HEK293T (cell line): Measurements from ENCODE around the gene NR2C2.

Experiments used
- CTCF ChIA-PET: fragments of 350-600 bp; formaldehyde crosslinking; extraction: SDS; loops from one replicate; lab custom pipeline; 2021; ENCODE audit warnings: antibody characterized with exemption, inconsistent platforms; lab: Yijun Ruan, JAX
- POLR2A ChIA-PET: fragments of 350-600 bp; formaldehyde crosslinking; extraction: SDS; loops from one replicate; lab custom pipeline; 2020; ENCODE audit warnings: antibody characterized with exemption, inconsistent platforms; lab: Yijun Ruan, JAX
- DNase-seq: peaks from one replicate; pipeline ENCODE4 v3.0.0; 2012; ENCODE audit warnings: mixed read lengths; ENCODE audit errors: extremely low spot score
- ARNT ChIP-seq: fragments of 450-650 bp; IDR thresholded peaks from 2 replicates; pipeline ENCODE4 v1.6.1; 2017; ENCODE audit warnings: mild to moderate bottlenecking
- BHLHE40 ChIP-seq: fragments of 450-650 bp; IDR thresholded peaks from 2 replicates; pipeline ENCODE4 v1.6.1; 2016; ENCODE audit warnings: mild to moderate bottlenecking, moderate library complexity, borderline replicate concordance
- CTBP1 ChIP-seq: fragments of 450-650 bp; IDR thresholded peaks from 2 replicates; pipeline ENCODE4 v1.6.1; 2016; ENCODE audit warnings: borderline replicate concordance
- ELF4 ChIP-seq: fragments of 450-650 bp; IDR thresholded peaks from 2 replicates; pipeline ENCODE4 v1.6.1; 2017; ENCODE audit warnings: antibody characterized with exemption
- FOXA1 ChIP-seq: fragments of 450-650 bp; IDR thresholded peaks from 2 replicates; pipeline ENCODE4 v1.6.1; 2016; ENCODE audit warnings: mild to moderate bottlenecking
- FOXK2 ChIP-seq: fragments of 450-650 bp; IDR thresholded peaks from 2 replicates; pipeline ENCODE4 v1.6.1; 2016; ENCODE audit warnings: mild to moderate bottlenecking
- FOXM1 ChIP-seq: fragments of 450-650 bp; IDR thresholded peaks from 2 replicates; pipeline ENCODE4 v1.6.1; 2017; ENCODE audit warnings: mild to moderate bottlenecking, borderline replicate concordance
- HDGF ChIP-seq: fragments of 450-650 bp; IDR thresholded peaks from 2 replicates; pipeline ENCODE4 v1.6.1; 2017; ENCODE audit warnings: antibody characterized with exemption, borderline replicate concordance
- L3MBTL2 ChIP-seq: fragments of 450-650 bp; conservative IDR thresholded peaks from 2 replicates; pipeline ENCODE4 v1.6.1; 2016; ENCODE audit warnings: mild to moderate bottlenecking
- LEF1 ChIP-seq: fragments of 450-650 bp; IDR thresholded peaks from 2 replicates; pipeline ENCODE4 v1.6.1; 2017; ENCODE audit warnings: mild to moderate bottlenecking, borderline replicate concordance
- NFRKB ChIP-seq: fragments of 450-650 bp; IDR thresholded peaks from 2 replicates; pipeline ENCODE4 v1.6.1; 2016; ENCODE audit warnings: mild to moderate bottlenecking, moderate library complexity
- SP1 ChIP-seq: fragments of 450-650 bp; IDR thresholded peaks from 2 replicates; pipeline ENCODE4 v1.6.1; 2017
- SUZ12 ChIP-seq: fragments of 450-650 bp; IDR thresholded peaks from 2 replicates; pipeline ENCODE4 v1.6.1; 2016; ENCODE audit warnings: mild to moderate bottlenecking
- TARDBP ChIP-seq: fragments of 450-650 bp; IDR thresholded peaks from 2 replicates; pipeline ENCODE4 v1.6.1; 2016
- ZNF384 ChIP-seq: fragments of 450-650 bp; IDR thresholded peaks from 2 replicates; pipeline ENCODE4 v1.6.1; 2016
- TF ChIP-seq, protein P1 (sequence below): fragments of 450-650 bp; IDR thresholded peaks from 2 replicates; pipeline ENCODE4 v1.6.1; 2016

The NR2C2 gene

DNA sequence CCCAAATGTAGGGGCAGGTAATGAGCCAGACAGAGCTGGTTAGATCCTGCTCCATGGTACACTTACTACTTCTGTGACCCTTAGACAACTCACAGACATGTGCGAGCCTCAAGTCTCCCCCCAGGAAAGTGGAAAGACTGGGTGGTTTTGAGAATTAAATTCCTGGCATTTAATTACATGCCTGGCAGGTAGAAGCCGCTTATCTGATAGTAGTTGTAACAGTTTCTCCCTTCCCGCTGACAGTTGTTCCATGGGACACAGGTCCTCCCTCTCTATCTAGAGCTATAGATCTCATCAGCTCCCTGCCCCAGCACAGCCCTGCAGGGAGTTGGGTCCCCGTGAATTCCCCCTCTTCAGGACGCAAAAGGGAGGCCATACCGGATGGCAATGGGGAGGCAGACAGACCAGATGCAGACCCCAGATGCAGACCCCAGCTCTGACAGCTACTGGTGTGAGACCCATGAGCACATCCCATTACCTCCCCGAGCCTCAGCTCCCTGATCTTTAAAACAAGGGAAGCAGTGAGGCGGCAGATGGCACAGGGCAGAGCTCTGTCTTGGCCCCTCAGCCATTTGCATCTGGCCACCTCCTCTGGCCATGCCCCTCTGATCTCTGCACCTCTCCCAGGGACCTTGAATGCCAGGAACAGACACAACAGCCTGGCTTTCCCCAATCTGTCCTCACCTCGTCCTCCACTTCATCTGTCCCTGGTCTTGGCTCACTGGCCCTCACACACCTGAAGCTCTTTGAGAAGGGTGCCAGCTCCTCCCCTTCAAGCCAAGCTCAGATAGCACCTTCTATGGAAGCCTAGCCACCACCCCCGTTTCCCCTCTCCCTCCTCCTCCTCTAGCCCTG, 34.1 kb upstream of the NR2C2 start:
- DNase-seq, result no peak
- ChIA-PET POLR2A (interaction anchor here (0.6 to 1.4 kb wide), 2 partner anchors 120 to 152 kb away, joined by 3 read pairs; partner anchors contain the start of gene MRPS25), CTCF (interaction anchor here (0.6 to 1.7 kb wide), 7 partner anchors 8 to 125 kb away, joined by 3 to 9 read pairs (median 5); no protein-coding TSS in a partner anchor)
- no peak for TF ChIP-seq LEF1
- no peak for TF ChIP-seq SP1
- no peak for TF ChIP-seq ELF4
- TF ChIP-seq TARDBP, result no peak
- TF ChIP-seq HDGF, result no peak
- no peak for TF ChIP-seq CTBP1

DNA sequence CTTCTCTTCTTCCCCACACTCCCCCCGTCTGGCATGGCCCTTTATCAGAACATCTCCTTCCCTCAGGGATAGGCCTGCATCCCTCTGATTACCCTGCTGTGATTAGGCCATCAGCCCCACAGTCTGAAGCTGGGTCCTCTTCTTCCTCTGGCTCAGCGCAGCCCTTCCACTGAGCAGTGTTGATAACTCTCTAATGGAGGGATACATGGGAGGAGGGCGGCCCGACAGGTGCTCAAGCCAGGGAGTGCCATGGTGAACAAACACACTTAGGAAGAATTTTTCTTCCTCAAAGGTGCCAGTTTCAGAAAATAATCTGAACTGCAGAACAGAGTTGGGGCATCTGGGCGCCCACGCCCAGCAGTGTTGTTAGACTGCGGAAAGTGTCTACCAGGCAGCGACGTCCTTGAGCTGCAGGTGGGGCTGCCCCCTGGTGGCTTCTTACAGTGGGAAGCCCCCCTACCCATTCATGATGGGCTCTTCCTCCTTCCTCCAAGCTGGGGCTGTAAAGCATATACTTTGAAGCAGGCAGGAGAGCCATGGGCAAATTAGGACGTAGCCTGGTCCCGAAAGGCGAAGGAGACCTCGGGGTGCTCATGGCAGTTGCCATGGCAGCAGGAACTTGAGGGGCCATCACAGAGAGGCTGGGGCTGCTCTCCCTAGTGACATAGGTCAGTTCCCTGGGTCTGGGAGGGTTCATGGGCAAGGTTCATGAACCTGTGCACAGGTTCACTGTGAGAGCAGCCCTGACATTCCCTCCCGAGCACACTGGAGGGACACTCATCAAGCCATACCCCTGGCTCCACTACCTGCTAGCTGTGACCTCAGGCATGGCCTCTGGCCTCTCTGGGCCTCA, 33.2 kb upstream of the NR2C2 start:
- TF ChIP-seq TARDBP (no peak), FOXA1 (no peak), HDGF (no peak), SP1 (no peak), ELF4 (no peak), CTBP1 (no peak), ARNT (no peak), NFRKB (no peak), SUZ12 (no peak), FOXM1 (no peak), BHLHE40 (no peak)
- TF ChIP-seq, protein P1, sequence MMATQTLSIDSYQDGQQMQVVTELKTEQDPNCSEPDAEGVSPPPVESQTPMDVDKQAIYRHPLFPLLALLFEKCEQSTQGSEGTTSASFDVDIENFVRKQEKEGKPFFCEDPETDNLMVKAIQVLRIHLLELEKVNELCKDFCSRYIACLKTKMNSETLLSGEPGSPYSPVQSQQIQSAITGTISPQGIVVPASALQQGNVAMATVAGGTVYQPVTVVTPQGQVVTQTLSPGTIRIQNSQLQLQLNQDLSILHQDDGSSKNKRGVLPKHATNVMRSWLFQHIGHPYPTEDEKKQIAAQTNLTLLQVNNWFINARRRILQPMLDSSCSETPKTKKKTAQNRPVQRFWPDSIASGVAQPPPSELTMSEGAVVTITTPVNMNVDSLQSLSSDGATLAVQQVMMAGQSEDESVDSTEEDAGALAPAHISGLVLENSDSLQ, result no peak
- ChIA-PET POLR2A (no interaction called here), CTCF (interaction anchor here (0.6 to 0.7 kb wide), 2 partner anchors 75 to 126 kb away, joined by 4 to 6 read pairs; no protein-coding TSS in a partner anchor)
- no peak for DNase-seq

DNA sequence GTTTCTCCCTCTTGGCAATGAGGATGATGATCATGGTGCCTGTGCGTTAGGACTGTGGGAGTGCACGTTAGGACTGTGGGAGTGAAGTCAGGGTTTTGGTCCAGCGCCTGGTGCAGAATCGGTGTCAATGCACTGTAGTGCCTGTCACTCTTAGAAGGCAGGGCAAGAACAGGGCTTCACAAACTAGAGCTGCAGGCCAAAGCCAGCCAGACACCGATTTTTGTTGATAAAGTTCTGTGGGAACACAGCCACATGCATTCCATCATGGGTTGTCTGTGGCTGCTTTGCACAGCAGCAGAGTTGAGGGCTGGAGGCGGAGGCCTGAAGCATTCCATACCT, 32.6 kb upstream of the NR2C2 start:
- DNase-seq, result no peak
- ChIA-PET CTCF (interaction anchor here (0.9 kb wide), 1 partner anchor 134 kb away, joined by 3 read pairs; no protein-coding TSS in a partner anchor), POLR2A (no interaction called here)
- TF ChIP-seq L3MBTL2, result no peak
- TF ChIP-seq BHLHE40, result no peak
- TF ChIP-seq SP1, result no peak
- no peak for TF ChIP-seq TARDBP
- no peak for TF ChIP-seq FOXM1
- TF ChIP-seq ZNF384, result no peak
- no peak for TF ChIP-seq LEF1
- no peak for TF ChIP-seq HDGF
- no peak for TF ChIP-seq NFRKB
- no peak for TF ChIP-seq ELF4
- no peak for TF ChIP-seq ARNT
- no peak for TF ChIP-seq FOXA1
- TF ChIP-seq, protein P1, result no peak
- TF ChIP-seq SUZ12, result no peak
- no peak for TF ChIP-seq CTBP1

DNA sequence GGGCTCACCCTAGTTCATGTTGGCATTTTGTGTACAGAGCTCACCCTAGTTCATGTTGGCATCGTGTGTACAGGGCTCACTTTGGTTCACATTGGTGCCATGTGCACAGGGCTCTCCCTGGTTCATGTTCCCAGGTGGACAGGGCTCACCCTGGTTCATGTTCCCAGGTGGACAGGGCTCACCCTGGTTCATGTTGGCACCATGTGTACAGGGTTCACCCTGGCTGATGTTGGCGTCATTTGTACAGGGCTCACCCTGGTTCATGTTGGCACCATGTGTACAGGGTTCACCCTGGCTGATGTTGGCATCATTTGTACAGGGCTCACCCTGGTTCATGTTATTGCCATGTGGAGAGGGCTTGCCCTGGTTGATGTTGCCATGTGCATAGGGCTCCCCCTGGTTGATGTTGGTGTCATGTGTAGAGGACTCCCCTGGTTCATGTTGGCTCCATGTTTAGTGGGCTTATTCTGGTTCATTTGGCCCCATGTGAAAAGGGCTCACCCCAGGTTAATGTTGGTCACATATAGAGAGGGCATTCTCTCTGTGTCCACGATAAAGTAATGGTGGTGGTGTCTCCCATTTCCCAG, 31.7 kb upstream of the NR2C2 start:
- ChIA-PET POLR2A (no interaction called here), CTCF (interaction anchor here (0.9 to 1.0 kb wide), 2 partner anchors 135 to 293 kb away, joined by 3 read pairs; no protein-coding TSS in a partner anchor)
- no peak for TF ChIP-seq CTBP1
- TF ChIP-seq SUZ12, result no peak
- no peak for TF ChIP-seq FOXM1
- no peak for TF ChIP-seq NFRKB
- TF ChIP-seq ZNF384, result no peak
- no peak for TF ChIP-seq L3MBTL2
- TF ChIP-seq, protein P1, result no peak
- TF ChIP-seq BHLHE40, result no peak
- TF ChIP-seq FOXA1, result no peak
- no peak for TF ChIP-seq TARDBP
- TF ChIP-seq ARNT, result no peak
- no peak for TF ChIP-seq FOXK2
- no peak for TF ChIP-seq SP1
- no peak for TF ChIP-seq HDGF
- no peak for TF ChIP-seq ELF4
- no peak for TF ChIP-seq LEF1
- DNase-seq, result no peak

DNA sequence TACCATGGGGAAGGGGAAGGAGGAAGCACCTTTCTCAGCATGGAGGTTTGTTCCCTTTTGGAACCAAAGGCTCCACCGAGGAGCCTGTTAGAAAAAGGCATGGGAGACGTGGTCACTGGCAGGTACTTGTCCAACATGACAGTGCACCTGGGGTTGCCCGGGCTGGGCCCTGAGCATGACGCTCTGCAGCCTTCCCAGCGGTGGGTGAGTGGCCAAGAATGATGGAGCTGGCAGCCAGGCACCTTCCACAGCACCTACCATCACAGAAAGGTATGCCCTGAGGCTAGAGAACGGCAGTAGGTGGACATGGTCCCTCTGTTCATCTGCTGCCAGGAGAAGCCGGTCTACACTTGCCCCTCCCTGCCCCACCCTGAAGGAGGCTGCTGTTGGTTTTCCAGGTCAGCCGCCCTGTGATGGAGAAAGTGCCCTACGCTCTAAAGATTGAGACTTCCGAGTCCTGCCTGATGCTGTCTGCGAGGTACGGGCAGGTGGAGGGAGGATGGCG, 29.0 kb upstream of the NR2C2 start:
- CTCF ChIA-PET, result no interaction called here

More for the DNA sequence above, 29.0 kb upstream of the NR2C2 start:
- no peak for DNase-seq
- TF ChIP-seq FOXM1, result no peak
- POLR2A ChIA-PET, result no interaction called here
